GM19468 (cell line): ENCODE results near the gene SAP25.

Source experiments
- ATAC-seq: cut with Tn5 transposase; IDR thresholded peaks from one replicate; pipeline ENCODE4 v1.9.1; 2021; ENCODE audit warnings: mild to moderate bottlenecking, moderate library complexity, moderate number of reproducible peaks; ENCODE audit not compliant: unreplicated experiment; ENCODE audit errors: extremely low read depth

Gene SAP25

GRCh38 chr7:100573691-100574361, at the start of gene SAP25:
TSS of gene SAP25 (minus strand) at chr7:100573900. CDS start at chr7:100573742, 158 bp downstream.
- no peak for ATAC-seq

- no peak for ATAC-seq
Observed at GRCh38 chr7:100621554-100621953, 47.9 kb upstream of the SAP25 start.

- ATAC-seq = no peak
Observed at GRCh38 chr7:100620804-100621203, 47.1 kb upstream of the SAP25 start.

GRCh38 chr7:100620239-100620638, 46.5 kb upstream of the SAP25 start:
- ATAC-seq = no peak

GRCh38 chr7:100614308-100614861, 40.7 kb upstream of the SAP25 start:
- no peak for ATAC-seq

- ATAC-seq = no peak
Observed at GRCh38 chr7:100613412-100614175, 39.9 kb upstream of the SAP25 start.

GRCh38 chr7:100612730-100613390, 39.2 kb upstream of the SAP25 start:
- ATAC-seq = no peak

GRCh38 chr7:100611983-100612729, 38.5 kb upstream of the SAP25 start, which contains the start of gene MOSPD3:
TSS of gene MOSPD3 (plus strand) at chr7:100612540. CDS start at chr7:100612792, 252 bp downstream.
- peak; percentile 86 for ATAC-seq

GRCh38 chr7:100609958-100610357, 36.3 kb upstream of the SAP25 start:
- no peak for ATAC-seq

- no peak for ATAC-seq
Observed at GRCh38 chr7:100607111-100607510, 33.4 kb upstream of the SAP25 start.

- ATAC-seq = no peak
Observed at GRCh38 chr7:100606313-100606712, 32.6 kb upstream of the SAP25 start.

GRCh38 chr7:100604976-100605911, 31.5 kb upstream of the SAP25 start:
- no peak for ATAC-seq

- ATAC-seq = no peak
Observed at GRCh38 chr7:100604028-100604975, 30.6 kb upstream of the SAP25 start.

GRCh38 chr7:100603726-100604027, 30.0 kb upstream of the SAP25 start:
- no peak for ATAC-seq

GRCh38 chr7:100602889-100603725, 29.4 kb upstream of the SAP25 start:
- no peak for ATAC-seq

GRCh38 chr7:100600730-100601038, 27.0 kb upstream of the SAP25 start:
- ATAC-seq = no peak

- no peak for ATAC-seq
Observed at GRCh38 chr7:100599911-100600729, 26.4 kb upstream of the SAP25 start.
